ENCODE measurements around the gene UTP18. TPM values are rescaled to one million over a fixed set of nuclear protein-coding genes. Genes with fewer than 3 reads are reported as not detected.
A peak's percentile ranks its signal among the peaks of the same experiment; 100 is the strongest.
"Not testable (repeated sequence)": the region's sequence is repeated elsewhere in the genome, so short reads cannot be mapped to it uniquely, and the experiment has no call there.

The UTP18 gene
- total and polyA plus RNA-seq, 2 experiments from 2014 or later, result 31.3 to 31.8 TPM

GRCh38 chr17:51287412-51287811 lies 27.1 kb downstream of the UTP18 start:
- Histone ChIP-seq H3K27me3 (no peaks in the 10 kb centered on the region), H2AFZ (no peak overlapping the region), H3K9me3 (ENCODE audit: low read depth) (no peaks in the 10 kb centered on the region), H3K79me2 (no peaks in the 10 kb centered on the region), H3K4me3 (no peak overlapping the region), H3K36me3 (replicated peaks; ENCODE audit: insufficient read depth, low read depth) (peaks cover 3% of the 10 kb centered on the region), H3K9me2 (replicated peaks; ENCODE audit: insufficient read depth) (no peaks in the 10 kb centered on the region), H3K4me1 (ENCODE audit: insufficient read depth) (no peaks in the 10 kb centered on the region), H3K4me2 (no peak overlapping the region), H4K20me1 (ENCODE audit: insufficient read depth, poor library complexity, severe bottlenecking) (no peaks in the 10 kb centered on the region), H3K27ac (no peak overlapping the region)
- TF ChIP-seq, protein P1, sequence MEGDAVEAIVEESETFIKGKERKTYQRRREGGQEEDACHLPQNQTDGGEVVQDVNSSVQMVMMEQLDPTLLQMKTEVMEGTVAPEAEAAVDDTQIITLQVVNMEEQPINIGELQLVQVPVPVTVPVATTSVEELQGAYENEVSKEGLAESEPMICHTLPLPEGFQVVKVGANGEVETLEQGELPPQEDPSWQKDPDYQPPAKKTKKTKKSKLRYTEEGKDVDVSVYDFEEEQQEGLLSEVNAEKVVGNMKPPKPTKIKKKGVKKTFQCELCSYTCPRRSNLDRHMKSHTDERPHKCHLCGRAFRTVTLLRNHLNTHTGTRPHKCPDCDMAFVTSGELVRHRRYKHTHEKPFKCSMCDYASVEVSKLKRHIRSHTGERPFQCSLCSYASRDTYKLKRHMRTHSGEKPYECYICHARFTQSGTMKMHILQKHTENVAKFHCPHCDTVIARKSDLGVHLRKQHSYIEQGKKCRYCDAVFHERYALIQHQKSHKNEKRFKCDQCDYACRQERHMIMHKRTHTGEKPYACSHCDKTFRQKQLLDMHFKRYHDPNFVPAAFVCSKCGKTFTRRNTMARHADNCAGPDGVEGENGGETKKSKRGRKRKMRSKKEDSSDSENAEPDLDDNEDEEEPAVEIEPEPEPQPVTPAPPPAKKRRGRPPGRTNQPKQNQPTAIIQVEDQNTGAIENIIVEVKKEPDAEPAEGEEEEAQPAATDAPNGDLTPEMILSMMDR (IDR thresholded peaks at IDR 0.05; ENCODE audit: poor library complexity), result no peak
- TF ChIP-seq EZH2 (IDR thresholded peaks at IDR 0.05; ENCODE audit: borderline replicate concordance) (no peak), EZH2phosphoT487 (IDR thresholded peaks at IDR 0.05; ENCODE audit: low read depth, severe bottlenecking, unreplicated experiment) (no peak)
- 100% methylated on average over 1 of the region's 1 CpG for WGBS (ENCODE audit: low lambda C conversion rate, missing lambda C conversion rate)
- DNase-seq (ENCODE audit: low spot score), result no peak

- Histone ChIP-seq H3K4me2 (no peak overlapping the region), H3K27me3 (no peaks in the 10 kb centered on the region), H3K9me3 (ENCODE audit: low read depth) (no peaks in the 10 kb centered on the region), H3K4me3 (no peak overlapping the region), H2AFZ (no peak overlapping the region), H4K20me1 (ENCODE audit: insufficient read depth, poor library complexity, severe bottlenecking) (no peaks in the 10 kb centered on the region), H3K4me1 (ENCODE audit: insufficient read depth) (no peaks in the 10 kb centered on the region), H3K36me3 (replicated peaks; ENCODE audit: insufficient read depth, low read depth) (peaks cover 3% of the 10 kb centered on the region), H3K9me2 (replicated peaks; ENCODE audit: insufficient read depth) (no peaks in the 10 kb centered on the region), H3K27ac (no peak overlapping the region), H3K79me2 (no peaks in the 10 kb centered on the region)
- TF ChIP-seq EZH2 (IDR thresholded peaks at IDR 0.05; ENCODE audit: borderline replicate concordance), result no peak
- 57% methylated on average over 2 of the region's 2 CpGs for WGBS (ENCODE audit: low lambda C conversion rate, missing lambda C conversion rate)
- DNase-seq (ENCODE audit: low spot score), result peak; percentile 5
Measured at GRCh38 chr17:51289696-51290111, 29.4 kb downstream of the UTP18 start.

- not testable (repeated sequence) for H4K20me1 ChIP-seq (ENCODE audit: insufficient read depth, poor library complexity, severe bottlenecking); H3K4me2 ChIP-seq; H3K27ac ChIP-seq; H3K36me3 ChIP-seq (replicated peaks; ENCODE audit: insufficient read depth, low read depth); H3K27me3 ChIP-seq; H3K4me1 ChIP-seq (ENCODE audit: insufficient read depth); H3K9me3 ChIP-seq (ENCODE audit: low read depth); H3K4me3 ChIP-seq; H3K79me2 ChIP-seq; H3K9me2 ChIP-seq (replicated peaks; ENCODE audit: insufficient read depth); DNase-seq (ENCODE audit: low spot score); H2AFZ ChIP-seq
- WGBS (ENCODE audit: low lambda C conversion rate, missing lambda C conversion rate), result 93% methylated on average over 2 of the region's 2 CpGs
Measured at GRCh38 chr17:51294338-51294737, 34.0 kb downstream of the UTP18 start.

DNA sequence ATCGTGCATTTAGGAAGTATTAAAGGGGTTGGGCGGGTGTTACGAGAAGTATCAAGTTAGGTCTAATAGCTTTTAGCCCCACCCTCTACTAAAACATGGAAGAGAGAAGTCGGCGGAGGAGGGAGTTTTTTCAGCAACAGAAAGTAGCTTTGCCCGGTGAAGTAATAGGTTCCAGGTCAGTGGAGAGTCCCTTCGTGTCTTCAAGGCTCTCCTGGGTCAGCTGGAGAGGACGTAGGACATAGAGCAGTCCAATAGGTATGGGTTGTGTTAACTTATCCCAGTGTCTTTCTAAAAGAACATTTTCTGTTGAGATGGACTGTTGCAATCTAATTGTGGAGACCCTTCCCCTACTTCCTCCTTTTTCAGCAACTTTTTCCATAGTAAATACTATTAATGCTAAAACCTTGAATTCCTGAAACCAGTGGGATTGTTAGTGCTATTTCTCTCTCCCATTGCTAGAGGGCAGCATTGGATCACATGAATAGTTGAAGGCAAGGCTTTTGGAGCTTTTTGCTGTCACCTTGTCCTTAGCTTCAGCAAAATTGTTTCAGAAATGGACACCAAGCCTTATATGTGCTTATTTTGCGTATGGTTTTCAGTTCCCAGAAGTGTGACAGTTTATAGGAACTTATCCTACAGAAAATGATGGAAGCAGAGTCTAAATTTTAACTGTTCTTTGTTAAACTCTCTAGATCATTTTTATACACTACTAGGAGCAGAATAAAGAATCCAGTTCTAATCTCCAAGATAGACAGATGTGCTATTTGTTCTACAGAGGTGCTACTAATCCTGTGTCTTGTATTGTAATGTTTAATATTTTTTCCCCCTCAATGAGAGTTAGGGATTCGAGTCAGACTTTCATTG lies 38.4 kb downstream of the UTP18 start:
- H3K27me3 ChIP-seq, result no peaks in the 10 kb centered on the region
- H3K36me3 ChIP-seq (replicated peaks; ENCODE audit: insufficient read depth, low read depth), result no peaks in the 10 kb centered on the region
- H3K4me2 ChIP-seq, result no peak overlapping the region
- WGBS (ENCODE audit: low lambda C conversion rate, missing lambda C conversion rate), result 65% methylated on average over 10 of the region's 10 CpGs
- DNase-seq (ENCODE audit: low spot score), result peak; percentile 65
- no peaks in the 10 kb centered on the region for H3K79me2 ChIP-seq
- H3K4me3 ChIP-seq, result no peak overlapping the region
- no peak overlapping the region for H2AFZ ChIP-seq
- H4K20me1 ChIP-seq (ENCODE audit: insufficient read depth, poor library complexity, severe bottlenecking), result no peaks in the 10 kb centered on the region
- peaks cover 10% of the 10 kb centered on the region for H3K4me1 ChIP-seq (ENCODE audit: insufficient read depth)
- H3K9me3 ChIP-seq (ENCODE audit: low read depth), result no peaks in the 10 kb centered on the region
- TF ChIP-seq, protein P1 (IDR thresholded peaks at IDR 0.05; ENCODE audit: poor library complexity), result peak; percentile 80
- TF ChIP-seq EZH2 (IDR thresholded peaks at IDR 0.05; ENCODE audit: borderline replicate concordance) (no peak), EZH2phosphoT487 (IDR thresholded peaks at IDR 0.05; ENCODE audit: low read depth, severe bottlenecking, unreplicated experiment) (no peak)
- no peaks in the 10 kb centered on the region for H3K9me2 ChIP-seq (replicated peaks; ENCODE audit: insufficient read depth)
- H3K27ac ChIP-seq, result no peak overlapping the region

Data from hepatocyte (in vitro differentiated cells).